Caco-2 (cell line): ENCODE data around the gene KISS1. TPM values are rescaled to one million over a fixed set of nuclear protein-coding genes. Genes with fewer than 3 reads are reported as not detected.

Source experiments
- BruUV-seq: library from RNA; stranded (reverse); fragments of 400-500 nt; replicated peaks from 2 replicates; lab custom pipeline; 2021; lab: Mats Ljungman, UMichigan
- CTCF ChIA-PET: fragments of 300-600 bp; sonication (Branson Sonifier 250); formaldehyde crosslinking; loops from one replicate; lab custom pipeline; 2022; ENCODE audit warnings: antibody characterized with exemption; lab: Charles Lee
- POLR2A ChIA-PET: fragments of 300-600 bp; sonication (Branson Sonifier 250); formaldehyde crosslinking; loops from one replicate; lab custom pipeline; 2022; ENCODE audit warnings: antibody characterized with exemption; lab: Charles Lee
- DNase-seq, 2 experiments: peaks; one replicate each; pipeline versions ENCODE4 v3.0.0 to v3.0.0-alpha.2; 2020 to 2022
- H3K27me3 ChIP-seq: replicated peaks from 2 replicates; pipeline ENCODE4 v1.6.0; 2011; ENCODE audit warnings: low read length; ENCODE audit not compliant: control insufficient read depth, insufficient read depth
- H3K36me3 ChIP-seq: 2 replicates; pipeline ENCODE4 v1.5.1; 2011; ENCODE audit warnings: low read length; ENCODE audit not compliant: control insufficient read depth, insufficient read depth
- H3K4me1 ChIP-seq: fragments of 250-450 bp; sonication (Bioruptor Pico); 2 replicates; pipeline ENCODE4 v1.5.1; 2020; ENCODE audit warnings: mild to moderate bottlenecking
- H3K4me3 ChIP-seq: 2 replicates; pipeline ENCODE4 v1.5.1; 2011; ENCODE audit warnings: low read depth, mild to moderate bottlenecking, control low read depth, low read length
- H3K9me3 ChIP-seq: fragments of 250-450 bp; sonication (Bioruptor Pico); 2 replicates; pipeline ENCODE4 v1.5.1; 2020; ENCODE audit warnings: mild to moderate bottlenecking, moderate library complexity
- H3K27ac Mint-ChIP-seq: one replicate; pipeline ENCODE4 v1.8.0; 2022; ENCODE audit warnings: mixed read lengths; ENCODE audit not compliant: unreplicated experiment
- H3K27me3 Mint-ChIP-seq: one replicate; pipeline ENCODE4 v1.8.0; 2022; ENCODE audit warnings: mixed read lengths; ENCODE audit not compliant: insufficient read depth, unreplicated experiment
- H3K36me3 Mint-ChIP-seq: one replicate; pipeline ENCODE4 v1.8.0; 2022; ENCODE audit warnings: mild to moderate bottlenecking, mixed read lengths; ENCODE audit not compliant: insufficient read depth, unreplicated experiment
- H3K4me1 Mint-ChIP-seq: one replicate; pipeline ENCODE4 v1.8.0; 2022; ENCODE audit warnings: low read depth, mixed read lengths; ENCODE audit not compliant: unreplicated experiment
- H3K4me3 Mint-ChIP-seq: one replicate; pipeline ENCODE4 v1.8.0; 2022; ENCODE audit warnings: mild to moderate bottlenecking, moderate library complexity, mixed read lengths; ENCODE audit not compliant: unreplicated experiment
- H3K9me3 Mint-ChIP-seq: one replicate; pipeline ENCODE4 v1.8.0; 2022; ENCODE audit warnings: mixed read lengths; ENCODE audit not compliant: unreplicated experiment
- CTCF ChIP-seq, 2 experiments: fragments of 200-600 bp in 1 of 2; IDR thresholded peaks; 1 replicate in 1 of 2; 2 replicates in 1 of 2; pipeline versions ENCODE4 v1.5.1 to v1.8.0; 2011 to 2022; ENCODE audit warnings: antibody characterized with exemption in 1 of 2, control low read depth in 1 of 2, inconsistent platforms in 1 of 2, low read depth in 1 of 2, low read length in 1 of 2, mild to moderate bottlenecking in 1 of 2, moderate library complexity in 1 of 2; ENCODE audit not compliant: insufficient read depth in 1 of 2, severe bottlenecking in 1 of 2, unreplicated experiment in 1 of 2
- intact Hi-C: fragments of 100-400 bp; cut with micrococcal nuclease; formaldehyde crosslinking; loops from one replicate; pipeline ENCODE4 v1.10.0; 2022; ENCODE audit not compliant: unreplicated experiment
- total RNA-seq: library from RNA; stranded (reverse); gene quantifications from 2 replicates; pipeline ENCODE4 v1.2.3, GENCODE V29; 2022

KISS1 gene
- total RNA-seq, 1 experiment from 2014 or later = 3.3 TPM

DNA sequence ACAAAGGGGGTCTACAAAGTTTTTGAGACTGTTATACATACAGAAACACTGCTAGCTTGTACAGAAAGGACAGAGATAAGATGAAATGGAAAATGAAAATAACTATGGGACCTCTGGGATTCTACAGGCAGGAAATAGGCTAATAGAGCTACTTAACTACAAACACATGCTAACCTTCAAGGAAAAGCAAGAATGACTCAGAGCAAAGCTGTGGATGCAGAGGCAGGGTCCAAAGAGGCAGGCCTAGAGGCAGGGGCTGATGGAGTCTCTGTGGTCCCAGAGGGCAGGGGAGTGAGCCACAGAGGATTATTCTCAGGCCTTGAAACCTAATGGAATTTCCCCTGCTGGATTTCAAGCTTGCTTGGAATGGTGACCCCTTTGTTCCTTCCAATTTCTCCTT is 36.2 kb upstream of the KISS1 start:
- Histone ChIP-seq H3K36me3 (peaks cover 2% of the 10 kb centered on the region; the same call in 1 of the 2 replicates), H3K9me3 (no peaks in the 10 kb centered on the region), H3K4me1 (no peaks in the 10 kb centered on the region), H3K27me3 (no peaks in the 10 kb centered on the region), H3K4me3 (no peak overlapping the region)
- no TSS peak for BruUV-seq
- Mint-ChIP-seq H3K36me3 (no peaks in the 10 kb centered on the region), H3K27ac (no peak overlapping the region), H3K27me3 (no peaks in the 10 kb centered on the region), H3K4me3 (no peak overlapping the region), H3K9me3 (no peaks in the 10 kb centered on the region), H3K4me1 (no peaks in the 10 kb centered on the region)
- no peak for TF ChIP-seq CTCF (IDR thresholded peaks at IDR 0.05; ENCODE audit: insufficient read depth in 1 of 2, low read depth in 1 of 2, low read length in 1 of 2, severe bottlenecking in 1 of 2, unreplicated experiment in 1 of 2)
- ChIA-PET POLR2A (no interaction called here), CTCF (interaction anchor here (1.2 to 1.3 kb wide), 2 partner anchors 26 to 69 kb away, joined by 3 to 8 read pairs; no protein-coding TSS in a partner anchor)
- DNase-seq = no peak
- intact Hi-C loops = no loop called here

DNA sequence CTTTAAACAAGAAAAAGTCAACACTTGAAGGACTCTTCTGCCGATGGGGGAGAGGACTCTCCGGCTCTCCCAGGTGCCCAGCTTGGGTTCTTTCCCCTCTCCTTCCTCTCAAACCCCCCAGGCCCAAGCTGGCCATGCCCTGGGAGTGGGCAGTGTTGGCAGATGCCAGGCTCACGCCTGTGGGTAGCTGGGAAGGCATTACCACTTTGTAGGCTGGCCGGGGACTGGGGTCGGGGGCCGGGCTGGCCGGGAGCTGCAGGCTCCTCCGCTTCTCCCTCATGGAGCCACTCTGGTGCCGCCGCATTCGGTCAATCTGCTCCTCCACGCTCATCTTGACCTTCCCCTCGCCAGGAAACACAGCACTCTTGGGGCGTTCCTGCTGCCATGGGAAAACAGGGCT is 33.9 kb upstream of the KISS1 start:
- no peak for TF ChIP-seq CTCF (IDR thresholded peaks at IDR 0.05; ENCODE audit: insufficient read depth in 1 of 2, low read depth in 1 of 2, low read length in 1 of 2, severe bottlenecking in 1 of 2, unreplicated experiment in 1 of 2)
- no peaks in the 10 kb centered on the region for H3K27me3 ChIP-seq
- H3K4me3 ChIP-seq = no peak overlapping the region
- H3K36me3 ChIP-seq = peaks cover 2% of the 10 kb centered on the region; the same call in 1 of the 2 replicates
- Mint-ChIP-seq H3K9me3 (no peaks in the 10 kb centered on the region), H3K27ac (no peak overlapping the region), H3K4me1 (no peaks in the 10 kb centered on the region), H3K36me3 (no peaks in the 10 kb centered on the region), H3K27me3 (no peaks in the 10 kb centered on the region), H3K4me3 (no peak overlapping the region)
- H3K9me3 ChIP-seq = no peaks in the 10 kb centered on the region
- intact Hi-C loops = no loop called here
- H3K4me1 ChIP-seq = 0 out of 2 replicates have a peak, but pooled peaks cover 3% of the 10 kb centered on the region
- ChIA-PET CTCF (no interaction called here), POLR2A (no interaction called here)
- BruUV-seq = no TSS peak
- DNase-seq = no peak

DNA sequence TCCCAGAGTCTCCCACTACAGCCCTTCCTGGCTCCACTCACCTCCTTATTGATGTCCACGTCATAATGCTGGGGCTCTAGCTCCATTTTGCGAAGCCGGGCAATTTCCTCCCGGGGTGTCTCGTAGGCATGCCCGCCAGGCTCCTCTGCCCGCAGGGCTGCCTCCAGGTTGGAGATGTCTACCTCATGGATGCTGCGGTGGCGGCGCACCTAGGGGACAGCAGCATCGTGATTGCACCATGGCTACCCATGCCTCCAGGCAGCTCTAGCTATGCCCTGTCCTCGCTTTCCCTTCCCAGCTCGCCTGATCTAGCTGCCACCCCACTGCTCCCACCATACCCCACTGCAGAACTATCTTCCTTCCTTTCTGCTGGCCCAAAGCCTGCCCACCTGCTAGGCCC is 32.6 kb upstream of the KISS1 start:
- CTCF ChIA-PET = interaction anchor here (1.2 kb wide), 1 partner anchor 15 kb away, joined by 3 read pairs; the partner anchor contains the start of gene GOLT1A
- no peaks in the 10 kb centered on the region for H3K27me3 ChIP-seq
- intact Hi-C loops = no loop called here
- no peak overlapping the region for H3K4me3 ChIP-seq
- no peak for TF ChIP-seq CTCF (IDR thresholded peaks at IDR 0.05; ENCODE audit: insufficient read depth in 1 of 2, low read depth in 1 of 2, low read length in 1 of 2, severe bottlenecking in 1 of 2, unreplicated experiment in 1 of 2)
- H3K36me3 ChIP-seq = peaks cover 2% of the 10 kb centered on the region; the same call in 1 of the 2 replicates
- no TSS peak for BruUV-seq
- no peaks in the 10 kb centered on the region for H3K27me3 Mint-ChIP-seq
- no peaks in the 10 kb centered on the region for H3K9me3 ChIP-seq
- no peak for DNase-seq
- no peaks in the 10 kb centered on the region for H3K9me3 Mint-ChIP-seq
- POLR2A ChIA-PET = no interaction called here
- H3K4me3 Mint-ChIP-seq = no peak overlapping the region
- no peaks in the 10 kb centered on the region for H3K36me3 Mint-ChIP-seq
- H3K27ac Mint-ChIP-seq = no peak overlapping the region
- 0 out of 2 replicates have a peak, but pooled peaks cover 3% of the 10 kb centered on the region for H3K4me1 ChIP-seq
- H3K4me1 Mint-ChIP-seq = no peaks in the 10 kb centered on the region
